ENCODE data around the gene INPP1. TPM values are rescaled to one million over a fixed set of nuclear protein-coding genes. Genes with fewer than 3 reads are reported as not detected.

The INPP1 gene
- total RNA-seq, 1 experiment from 2014 or later, result 4.0 TPM

GRCh38 chr2:190380962-190381412 lies 37.6 kb downstream of the INPP1 start:
- Histone ChIP-seq H3K4me1 (ENCODE audit: insufficient read depth, low read length) (peaks cover 16% of the 10 kb centered on the region), H3K27me3 (ENCODE audit: low read length) (no peaks in the 10 kb centered on the region), H3F3A (ENCODE audit: low read length, unreplicated experiment) (no peaks in the 10 kb centered on the region), H3K9me3 (ENCODE audit: low read length) (no peaks in the 10 kb centered on the region), H3K4me2 (ENCODE audit: low read length) (no peak overlapping the region), H2AFZ (ENCODE audit: low read length) (no peak overlapping the region; the same call in 1 of the 2 replicates), H3K36me3 (ENCODE audit: low read depth, low read length) (no peaks in the 10 kb centered on the region), H3K79me2 (ENCODE audit: low read length) (no peaks in the 10 kb centered on the region), H3K9ac (ENCODE audit: low read length) (no peak overlapping the region), H3K9me2 (replicated peaks; ENCODE audit: low read length) (no peaks in the 10 kb centered on the region), H3K4me3 (ENCODE audit: low read length) (no peak overlapping the region), H3K27ac (ENCODE audit: low read length) (no peak overlapping the region), H4K20me1 (ENCODE audit: low read length) (no peaks in the 10 kb centered on the region)
- intact Hi-C loops (cut with micrococcal nuclease), result no loop called here
- TF ChIP-seq EZH2 (IDR thresholded peaks at IDR 0.05; ENCODE audit: low read length, unreplicated experiment) (no peak), CTCF (conservative IDR thresholded peaks at IDR 0.05; ENCODE audit: low read depth, low read length) (no peak), EZH2phosphoT487 (IDR thresholded peaks at IDR 0.05; ENCODE audit: borderline replicate concordance, low read length) (no peak)
- DNase-seq (no peak), ATAC-seq (no peak)
- no TSS peak for BruUV-seq (replicated peaks)
- ChIA-PET POLR2A (ENCODE audit: unreplicated experiment) (no interaction called here), CTCF (no interaction called here)

- H3F3A ChIP-seq (ENCODE audit: low read length, unreplicated experiment), result no peaks in the 10 kb centered on the region
- no peaks in the 10 kb centered on the region for H3K79me2 ChIP-seq (ENCODE audit: low read length)
- TF ChIP-seq EZH2phosphoT487 (IDR thresholded peaks at IDR 0.05; ENCODE audit: borderline replicate concordance, low read length) (no peak), EZH2 (IDR thresholded peaks at IDR 0.05; ENCODE audit: low read length, unreplicated experiment) (no peak), CTCF (conservative IDR thresholded peaks at IDR 0.05; ENCODE audit: low read depth, low read length) (peak; percentile 80)
- no peak overlapping the region for H3K27ac ChIP-seq (ENCODE audit: low read length)
- ChIA-PET POLR2A (ENCODE audit: unreplicated experiment) (no interaction called here), CTCF (interaction anchor here (0.6 kb wide), 1 partner anchor 1773 kb away, joined by 3 read pairs; no protein-coding TSS in a partner anchor)
- H3K4me1 ChIP-seq (ENCODE audit: insufficient read depth, low read length), result peaks cover 11% of the 10 kb centered on the region
- H3K4me2 ChIP-seq (ENCODE audit: low read length), result no peak overlapping the region
- ATAC-seq (peak; percentile 42), DNase-seq (peak; percentile 72)
- no peak overlapping the region for H3K4me3 ChIP-seq (ENCODE audit: low read length)
- H3K36me3 ChIP-seq (ENCODE audit: low read depth, low read length), result no peaks in the 10 kb centered on the region
- no peaks in the 10 kb centered on the region for H4K20me1 ChIP-seq (ENCODE audit: low read length)
- no peaks in the 10 kb centered on the region for H3K9me3 ChIP-seq (ENCODE audit: low read length)
- no peaks in the 10 kb centered on the region for H3K27me3 ChIP-seq (ENCODE audit: low read length)
- no peak overlapping the region for H2AFZ ChIP-seq (ENCODE audit: low read length)
- intact Hi-C loops (cut with micrococcal nuclease), result loop anchor here (1.0 to 2.0 kb wide), 3 partner anchors 128 to 421 kb away; no protein-coding TSS in a partner anchor
- no TSS peak for BruUV-seq (replicated peaks)
- H3K9me2 ChIP-seq (replicated peaks; ENCODE audit: low read length), result no peaks in the 10 kb centered on the region
- no peak overlapping the region for H3K9ac ChIP-seq (ENCODE audit: low read length)
Measured at GRCh38 chr2:190382851-190383250, 39.5 kb downstream of the INPP1 start.

GRCh38 chr2:190387422-190387821 lies 44.0 kb downstream of the INPP1 start:
- intact Hi-C loops (cut with micrococcal nuclease), result no loop called here
- no peak for ATAC-seq
- CTCF ChIA-PET, result no interaction called here

More at GRCh38 chr2:190387422-190387821, 44.0 kb downstream of the INPP1 start:
- H3K27ac ChIP-seq (ENCODE audit: low read length), result no peak overlapping the region
- no peak for TF ChIP-seq EZH2phosphoT487 (IDR thresholded peaks at IDR 0.05; ENCODE audit: borderline replicate concordance, low read length)
- TF ChIP-seq CTCF (conservative IDR thresholded peaks at IDR 0.05; ENCODE audit: low read depth, low read length), result no peak
- no peak for TF ChIP-seq EZH2 (IDR thresholded peaks at IDR 0.05; ENCODE audit: low read length, unreplicated experiment)
- no peak overlapping the region for H2AFZ ChIP-seq (ENCODE audit: low read length)
- no peaks in the 10 kb centered on the region for H3K36me3 ChIP-seq (ENCODE audit: low read depth, low read length)
- H3K4me1 ChIP-seq (ENCODE audit: insufficient read depth, low read length), result no peaks in the 10 kb centered on the region
- no peak overlapping the region for H3K9ac ChIP-seq (ENCODE audit: low read length)
- no TSS peak for BruUV-seq (replicated peaks)
- no peaks in the 10 kb centered on the region for H3K9me2 ChIP-seq (replicated peaks; ENCODE audit: low read length)
- H3F3A ChIP-seq (ENCODE audit: low read length, unreplicated experiment), result no peaks in the 10 kb centered on the region
- H3K79me2 ChIP-seq (ENCODE audit: low read length), result no peaks in the 10 kb centered on the region
- peaks cover 7% of the 10 kb centered on the region for H3K27me3 ChIP-seq (ENCODE audit: low read length)
- no peaks in the 10 kb centered on the region for H4K20me1 ChIP-seq (ENCODE audit: low read length)
- H3K4me3 ChIP-seq (ENCODE audit: low read length), result no peak overlapping the region
- H3K4me2 ChIP-seq (ENCODE audit: low read length), result no peak overlapping the region
- no peaks in the 10 kb centered on the region for H3K9me3 ChIP-seq (ENCODE audit: low read length)
- no peak for DNase-seq
- POLR2A ChIA-PET (ENCODE audit: unreplicated experiment), result no interaction called here

Measured in PC-3 (cell line).